Measurements from ENCODE around the gene FGF19.
A peak's percentile ranks its signal among the peaks of the same experiment; 100 is the strongest.

Gene FGF19

GRCh38 chr11:69705901-69706787 lies 2.3 kb upstream of the FGF19 start:
- Histone ChIP-seq H3K18ac (ENCODE audit: low read length) (peak overlapping the region; percentile 95), H2BK5ac (ENCODE audit: low read length) (no peak overlapping the region), H2AK5ac (ENCODE audit: low read depth, low read length) (peak overlapping the region; percentile 16), H3K4me1 (ENCODE audit: control insufficient read depth in 2 of 2, insufficient read depth in 1 of 2, low read depth in 1 of 2, low read length in 2 of 2) (peaks cover 14 to 29% of the 10 kb centered on the region in 2 donors), H3K27me3 (ENCODE audit: control insufficient read depth in 3 of 3, insufficient read depth in 3 of 3, low read depth in 1 of 3, low read length in 3 of 3) (peaks cover 12 to 60% (median 47%) of the 10 kb centered on the region in 3 experiments), H3K23ac (ENCODE audit: low read depth, low read length, poor library complexity) (peak overlapping the region; percentile 90), H3K4me2 (ENCODE audit: insufficient read depth, low read length, poor library complexity, severe bottlenecking) (no peak overlapping the region), H4K91ac (ENCODE audit: low read depth, low read length, poor library complexity) (no peak overlapping the region), H2BK15ac (ENCODE audit: low read length) (peak overlapping the region; percentile 69), H3K79me1 (ENCODE audit: low read depth, low read length) (no peaks in the 10 kb centered on the region), H4K8ac (ENCODE audit: low read depth, low read length) (no peak overlapping the region), H3K4me3 (ENCODE audit: low read length in 2 of 2) (no peak overlapping the region), H3K9ac (ENCODE audit: low read depth, low read length, poor library complexity) (peak overlapping the region; percentile 34), H3K4ac (ENCODE audit: low read length) (no peak overlapping the region), H3K27ac (replicated peaks; ENCODE audit: low read length) (no peak overlapping the region), H3K9me3 (replicated peaks in 1 of 2; ENCODE audit: control insufficient read depth in 2 of 2, insufficient read depth in 1 of 2, low read depth in 1 of 2, low read length in 2 of 2) (no peaks in the 10 kb centered on the region), H3K14ac (ENCODE audit: low read length) (peak overlapping the region; percentile 75), H2BK12ac (ENCODE audit: low read length) (peak overlapping the region; percentile 86), H2AFZ (ENCODE audit: low read length) (no peak overlapping the region), H3K36me3 (replicated peaks in 1 of 2; ENCODE audit: control insufficient read depth in 2 of 2, insufficient read depth in 2 of 2, low read length in 2 of 2) (no peaks in the 10 kb centered on the region), H2BK120ac (ENCODE audit: low read depth, low read length) (no peak overlapping the region)
- no peak for DNase-seq (ENCODE audit: low spot score)
- WGBS, 2 donors (ENCODE audit: extremely low coverage in 2 of 2, insufficient read length in 2 of 2, insufficient replicate concordance in 1 of 2): no CpG with 5 or more reads among the region's 20 CpGs

- H2BK5ac ChIP-seq (ENCODE audit: low read length): no peak overlapping the region
- DNase-seq (ENCODE audit: low spot score): peak; percentile 59
- H3K23ac ChIP-seq (ENCODE audit: low read depth, low read length, poor library complexity): no peak overlapping the region
- no peak overlapping the region for H3K14ac ChIP-seq (ENCODE audit: low read length)
- H2BK12ac ChIP-seq (ENCODE audit: low read length): no peak overlapping the region
- H3K9ac ChIP-seq (ENCODE audit: low read depth, low read length, poor library complexity): no peak overlapping the region
- H2AFZ ChIP-seq (ENCODE audit: low read length): no peak overlapping the region
- no peak overlapping the region for H3K4ac ChIP-seq (ENCODE audit: low read length)
- H3K4me1 ChIP-seq (ENCODE audit: control insufficient read depth in 2 of 2, insufficient read depth in 1 of 2, low read depth in 1 of 2, low read length in 2 of 2): peaks cover 21 to 32% of the 10 kb centered on the region in 2 donors
- H3K4me3 ChIP-seq (ENCODE audit: low read length in 2 of 2): no peak overlapping the region
- peak overlapping the region; percentile 77 for H3K4me2 ChIP-seq (ENCODE audit: insufficient read depth, low read length, poor library complexity, severe bottlenecking)
- no peaks in the 10 kb centered on the region for H3K36me3 ChIP-seq (replicated peaks in 1 of 2; ENCODE audit: control insufficient read depth in 2 of 2, insufficient read depth in 2 of 2, low read length in 2 of 2)
- H4K8ac ChIP-seq (ENCODE audit: low read depth, low read length): no peak overlapping the region
- peak overlapping the region; percentile 69 for H2BK15ac ChIP-seq (ENCODE audit: low read length)
- peak overlapping the region; percentile 90 for H3K18ac ChIP-seq (ENCODE audit: low read length)
- no CpG with 5 or more reads among the region's 18 CpGs for WGBS, 2 donors (ENCODE audit: extremely low coverage in 2 of 2, insufficient read length in 2 of 2, insufficient replicate concordance in 1 of 2)
- H3K9me3 ChIP-seq (replicated peaks in 1 of 2; ENCODE audit: control insufficient read depth in 2 of 2, insufficient read depth in 1 of 2, low read depth in 1 of 2, low read length in 2 of 2): no peaks in the 10 kb centered on the region
- H2AK5ac ChIP-seq (ENCODE audit: low read depth, low read length): peak overlapping the region; percentile 16
- no peak overlapping the region for H3K27ac ChIP-seq (replicated peaks; ENCODE audit: low read length)
- H2BK120ac ChIP-seq (ENCODE audit: low read depth, low read length): no peak overlapping the region
- no peaks in the 10 kb centered on the region for H3K79me1 ChIP-seq (ENCODE audit: low read depth, low read length)
- no peak overlapping the region for H4K91ac ChIP-seq (ENCODE audit: low read depth, low read length, poor library complexity)
- peaks cover 12 to 66% (median 48%) of the 10 kb centered on the region in 3 experiments for H3K27me3 ChIP-seq (ENCODE audit: control insufficient read depth in 3 of 3, insufficient read depth in 3 of 3, low read depth in 1 of 3, low read length in 3 of 3)
Observed at GRCh38 chr11:69705351-69705811, 1.6 kb upstream of the FGF19 start.

GRCh38 chr11:69704508-69705253 lies 859 bp upstream of the FGF19 start:
- Histone ChIP-seq H3K9ac (ENCODE audit: low read depth, low read length, poor library complexity) (no peak overlapping the region), H3K14ac (ENCODE audit: low read length) (peak overlapping the region; percentile 75), H3K9me3 (replicated peaks in 1 of 2; ENCODE audit: control insufficient read depth in 2 of 2, insufficient read depth in 1 of 2, low read depth in 1 of 2, low read length in 2 of 2) (no peaks in the 10 kb centered on the region), H2BK5ac (ENCODE audit: low read length) (peak overlapping the region; percentile 90), H3K23ac (ENCODE audit: low read depth, low read length, poor library complexity) (peak overlapping the region; percentile 65), H3K18ac (ENCODE audit: low read length) (peak overlapping the region; percentile 92), H2BK120ac (ENCODE audit: low read depth, low read length) (no peak overlapping the region), H3K79me1 (ENCODE audit: low read depth, low read length) (no peaks in the 10 kb centered on the region), H2BK12ac (ENCODE audit: low read length) (peak overlapping the region; percentile 41), H3K27me3 (ENCODE audit: control insufficient read depth in 3 of 3, insufficient read depth in 3 of 3, low read depth in 1 of 3, low read length in 3 of 3) (peaks cover 12 to 68% (median 48%) of the 10 kb centered on the region in 3 experiments), H3K4me1 (ENCODE audit: control insufficient read depth in 2 of 2, insufficient read depth in 1 of 2, low read depth in 1 of 2, low read length in 2 of 2) (peaks cover 23 to 32% of the 10 kb centered on the region in 2 donors), H4K91ac (ENCODE audit: low read depth, low read length, poor library complexity) (no peak overlapping the region), H2AFZ (ENCODE audit: low read length) (peak overlapping the region; percentile 59), H2BK15ac (ENCODE audit: low read length) (no peak overlapping the region), H3K4ac (ENCODE audit: low read length) (no peak overlapping the region), H3K36me3 (replicated peaks in 1 of 2; ENCODE audit: control insufficient read depth in 2 of 2, insufficient read depth in 2 of 2, low read length in 2 of 2) (no peaks in the 10 kb centered on the region), H4K8ac (ENCODE audit: low read depth, low read length) (no peak overlapping the region), H3K4me2 (ENCODE audit: insufficient read depth, low read length, poor library complexity, severe bottlenecking) (peak overlapping the region; percentile 77), H2AK5ac (ENCODE audit: low read depth, low read length) (peak overlapping the region; percentile 83), H3K4me3 (ENCODE audit: low read length in 2 of 2) (peak overlapping the region in 1 of 2 donors; percentile 62), H3K27ac (replicated peaks; ENCODE audit: low read length) (no peak overlapping the region)
- peak; percentile 84 for DNase-seq (ENCODE audit: low spot score)
- WGBS, 2 donors (ENCODE audit: extremely low coverage in 2 of 2, insufficient read length in 2 of 2, insufficient replicate concordance in 1 of 2): no CpG with 5 or more reads among the region's 63 CpGs

- no CpG with 5 or more reads among the region's 34 CpGs for WGBS, 2 donors (ENCODE audit: extremely low coverage in 2 of 2, insufficient read length in 2 of 2, insufficient replicate concordance in 1 of 2)
Observed at GRCh38 chr11:69703453-69703767, 412 bp downstream of the FGF19 start.

More at GRCh38 chr11:69703453-69703767, 412 bp downstream of the FGF19 start:
- H3K4me1 ChIP-seq (ENCODE audit: control insufficient read depth in 2 of 2, insufficient read depth in 1 of 2, low read depth in 1 of 2, low read length in 2 of 2): peaks cover 25 to 27% of the 10 kb centered on the region in 2 donors
- no peaks in the 10 kb centered on the region for H3K9me3 ChIP-seq (replicated peaks in 1 of 2; ENCODE audit: control insufficient read depth in 2 of 2, insufficient read depth in 1 of 2, low read depth in 1 of 2, low read length in 2 of 2)
- peak overlapping the region; percentile 63 for H3K23ac ChIP-seq (ENCODE audit: low read depth, low read length, poor library complexity)
- peak overlapping the region; percentile 77 for H3K4me2 ChIP-seq (ENCODE audit: insufficient read depth, low read length, poor library complexity, severe bottlenecking)
- H3K27ac ChIP-seq (replicated peaks; ENCODE audit: low read length): no peak overlapping the region
- H2BK120ac ChIP-seq (ENCODE audit: low read depth, low read length): no peak overlapping the region
- DNase-seq (ENCODE audit: low spot score): no peak
- H2BK5ac ChIP-seq (ENCODE audit: low read length): peak overlapping the region; percentile 5
- H2AK5ac ChIP-seq (ENCODE audit: low read depth, low read length): peak overlapping the region; percentile 97
- no peaks in the 10 kb centered on the region for H3K79me1 ChIP-seq (ENCODE audit: low read depth, low read length)
- no peak overlapping the region for H4K8ac ChIP-seq (ENCODE audit: low read depth, low read length)
- H4K91ac ChIP-seq (ENCODE audit: low read depth, low read length, poor library complexity): no peak overlapping the region
- H3K36me3 ChIP-seq (replicated peaks in 1 of 2; ENCODE audit: control insufficient read depth in 2 of 2, insufficient read depth in 2 of 2, low read length in 2 of 2): no peaks in the 10 kb centered on the region
- peaks cover 12 to 73% (median 48%) of the 10 kb centered on the region in 3 experiments for H3K27me3 ChIP-seq (ENCODE audit: control insufficient read depth in 3 of 3, insufficient read depth in 3 of 3, low read depth in 1 of 3, low read length in 3 of 3)
- peak overlapping the region; percentile 70 for H2BK12ac ChIP-seq (ENCODE audit: low read length)
- H3K4me3 ChIP-seq (ENCODE audit: low read length in 2 of 2): no peak overlapping the region
- H3K4ac ChIP-seq (ENCODE audit: low read length): peak overlapping the region; percentile 71
- H3K9ac ChIP-seq (ENCODE audit: low read depth, low read length, poor library complexity): peak overlapping the region; percentile 40
- H2AFZ ChIP-seq (ENCODE audit: low read length): peak overlapping the region; percentile 59
- peak overlapping the region; percentile 39 for H3K14ac ChIP-seq (ENCODE audit: low read length)
- peak overlapping the region; percentile 94 for H3K18ac ChIP-seq (ENCODE audit: low read length)
- H2BK15ac ChIP-seq (ENCODE audit: low read length): peak overlapping the region; percentile 84

Measured in neuronal stem cell (in vitro differentiated cells).